ENCODE data around the gene C17orf100. TPM values are rescaled to one million over a fixed set of nuclear protein-coding genes. Genes with fewer than 3 reads are reported as not detected.
"Not testable (repeated sequence)": the region's sequence is repeated elsewhere in the genome, so short reads cannot be mapped to it uniquely, and the experiment has no call there.

Gene C17orf100
- total and polyA plus RNA-seq, 2 experiments from 2014 or later = 2.4 to 7.1 TPM

GRCh38 chr17:6688944-6689343, 37.4 kb downstream of the C17orf100 start:
- TF ChIP-seq CTCF (IDR thresholded peaks at IDR 0.05; ENCODE audit: low read depth, low read length) = no peak
- no peak overlapping the region for H3K27ac ChIP-seq
- peaks cover 4% of the 10 kb centered on the region for H3K4me1 ChIP-seq (ENCODE audit: low read depth)
- no peaks in the 10 kb centered on the region for H3K9me3 ChIP-seq (ENCODE audit: low read depth)
- no peaks in the 10 kb centered on the region for H3K36me3 ChIP-seq
- H3K4me3 ChIP-seq = no peak overlapping the region
- DNase-seq (ENCODE audit: low read depth in 1 of 2, low spot score in 1 of 2) = no peak
- H3K27me3 ChIP-seq = peaks cover 11% of the 10 kb centered on the region

DNA sequence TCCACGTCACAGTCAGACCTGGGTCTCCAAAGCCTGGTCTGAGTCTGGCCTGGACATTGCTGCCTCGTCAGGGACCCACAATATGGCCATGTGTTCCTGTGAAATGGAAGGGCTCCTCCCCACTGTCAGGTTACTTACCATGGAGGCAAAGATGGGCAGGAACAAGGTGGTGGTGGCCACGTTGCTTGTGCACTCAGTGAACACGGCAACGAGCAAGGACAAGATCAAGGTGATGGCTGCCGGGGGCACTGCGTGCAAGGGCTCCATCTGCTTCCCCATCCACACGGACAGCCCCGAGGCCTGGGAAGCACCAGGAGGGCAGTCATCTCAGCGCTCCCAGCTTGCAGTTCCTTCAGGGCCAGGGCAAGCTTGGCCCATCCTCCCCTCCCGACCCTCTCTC, 39.1 kb downstream of the C17orf100 start:
- H3K4me1 ChIP-seq (ENCODE audit: low read depth) = peaks cover 4% of the 10 kb centered on the region
- H3K9me3 ChIP-seq (ENCODE audit: low read depth) = no peaks in the 10 kb centered on the region
- peaks cover 12% of the 10 kb centered on the region for H3K27me3 ChIP-seq
- H3K36me3 ChIP-seq = no peaks in the 10 kb centered on the region
- no peak for TF ChIP-seq CTCF (IDR thresholded peaks at IDR 0.05; ENCODE audit: low read depth, low read length)
- no peak overlapping the region for H3K27ac ChIP-seq
- no peak for DNase-seq (ENCODE audit: low read depth in 1 of 2, low spot score in 1 of 2)
- H3K4me3 ChIP-seq = no peak overlapping the region

DNA sequence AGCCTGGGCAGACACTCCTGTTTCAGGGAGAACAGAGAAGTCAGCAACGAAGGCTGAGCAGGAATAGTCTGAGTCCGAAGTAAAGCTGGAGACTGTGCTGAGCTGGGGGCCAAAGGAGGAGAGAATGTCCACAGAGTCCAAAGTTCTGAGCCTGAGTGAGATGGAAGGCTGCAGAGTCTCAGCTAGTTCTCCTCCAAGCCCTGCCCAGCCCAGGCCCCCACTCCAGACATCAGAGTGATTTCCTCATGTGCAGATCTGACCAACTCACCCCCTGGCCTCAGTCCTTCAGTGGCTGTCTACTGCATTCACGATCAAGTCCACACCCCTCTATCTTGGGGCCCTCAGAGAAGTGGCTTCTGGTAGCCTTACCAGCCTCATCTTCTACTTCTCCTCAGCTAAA, 40.0 kb downstream of the C17orf100 start:
- Histone ChIP-seq H3K27me3 (peaks cover 12% of the 10 kb centered on the region), H3K36me3 (no peaks in the 10 kb centered on the region), H3K27ac (no peak overlapping the region), H3K9me3 (ENCODE audit: low read depth) (no peaks in the 10 kb centered on the region), H3K4me1 (ENCODE audit: low read depth) (peaks cover 4% of the 10 kb centered on the region), H3K4me3 (no peak overlapping the region)
- DNase-seq (ENCODE audit: low read depth in 1 of 2, low spot score in 1 of 2) = no peak
- TF ChIP-seq CTCF (IDR thresholded peaks at IDR 0.05; ENCODE audit: low read depth, low read length) = no peak

DNA sequence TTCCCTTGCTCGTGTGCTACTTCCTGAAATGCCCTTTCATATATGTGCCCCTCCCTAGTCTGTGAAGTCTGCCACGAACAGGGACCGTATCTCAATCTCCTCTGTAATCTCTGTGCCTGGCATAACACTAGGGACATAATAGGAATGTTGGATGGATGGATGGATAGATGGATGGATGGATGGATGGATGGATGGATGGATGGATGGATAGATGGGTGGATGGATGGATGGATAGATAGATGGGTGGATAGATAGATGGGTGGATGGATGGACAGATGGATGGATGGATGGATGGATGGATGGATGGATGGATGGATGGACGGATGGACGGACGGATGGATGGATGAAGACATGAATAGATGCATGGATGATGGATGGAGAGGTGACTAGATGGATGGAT, 40.4 kb downstream of the C17orf100 start:
- H3K4me3 ChIP-seq; H3K27ac ChIP-seq; H3K36me3 ChIP-seq; H3K4me1 ChIP-seq (ENCODE audit: low read depth); DNase-seq (ENCODE audit: low read depth in 1 of 2, low spot score in 1 of 2); H3K9me3 ChIP-seq (ENCODE audit: low read depth): not testable (repeated sequence)
- peaks cover 12% of the 10 kb centered on the region for H3K27me3 ChIP-seq

DNA sequence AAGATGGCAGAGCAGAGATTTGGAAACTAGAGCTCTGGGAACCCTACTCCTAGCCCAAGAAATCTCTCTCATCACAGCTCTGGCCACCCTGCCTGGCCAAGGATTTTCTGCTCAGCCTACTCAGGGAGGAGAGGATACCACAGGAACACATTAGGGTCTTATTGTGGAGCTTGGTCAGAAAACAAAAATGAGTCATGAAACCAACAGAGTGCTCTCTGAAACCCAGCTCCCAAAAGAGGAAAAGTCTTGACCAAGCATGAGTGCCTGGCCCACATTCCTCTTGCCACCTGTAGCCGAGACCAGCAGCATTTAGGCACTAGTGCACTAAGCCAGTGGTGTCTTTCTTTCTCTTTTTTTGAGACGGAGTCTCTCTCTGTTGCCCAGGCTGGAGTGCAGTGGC, 43.5 kb downstream of the C17orf100 start:
- Histone ChIP-seq H3K27me3 (peaks cover 12% of the 10 kb centered on the region), H3K36me3 (no peaks in the 10 kb centered on the region), H3K27ac (no peak overlapping the region), H3K4me1 (ENCODE audit: low read depth) (no peaks in the 10 kb centered on the region), H3K4me3 (no peak overlapping the region), H3K9me3 (ENCODE audit: low read depth) (no peaks in the 10 kb centered on the region)
- DNase-seq (ENCODE audit: low read depth in 1 of 2, low spot score in 1 of 2) = no peak
- no peak for TF ChIP-seq CTCF (IDR thresholded peaks at IDR 0.05; ENCODE audit: low read depth, low read length)

- H3K36me3 ChIP-seq = no peaks in the 10 kb centered on the region
- no peak for TF ChIP-seq CTCF (IDR thresholded peaks at IDR 0.05; ENCODE audit: low read depth, low read length)
- H3K9me3 ChIP-seq (ENCODE audit: low read depth) = no peaks in the 10 kb centered on the region
- peaks cover 12% of the 10 kb centered on the region for H3K27me3 ChIP-seq
- no peak overlapping the region for H3K4me3 ChIP-seq
- no peak for DNase-seq (ENCODE audit: low read depth in 1 of 2, low spot score in 1 of 2)
- H3K4me1 ChIP-seq (ENCODE audit: low read depth) = no peaks in the 10 kb centered on the region
- no peak overlapping the region for H3K27ac ChIP-seq
These were observed 44.0 kb downstream of the C17orf100 start for GRCh38 chr17:6695565-6695964.
